Neural cell (in vitro differentiated cells): ENCODE data around the gene ADARB2. TPM values are rescaled to one million over a fixed set of nuclear protein-coding genes. Genes with fewer than 3 reads are reported as not detected.

Experiments
- H2AFZ ChIP-seq: fragments of 200-600, 300-800 bp; sonication (generic), shearing (Covaris generic); 2 replicates; pipeline ENCODE4 v1.6.0; 2014; ENCODE audit warnings: low read depth, mild to moderate bottlenecking, antibody characterized with exemption, low read length, moderate library complexity
- H3F3A ChIP-seq: fragments of 200-600 bp; shearing (Covaris generic); 2 replicates; pipeline ENCODE4 v1.6.1; 2016; ENCODE audit warnings: mild to moderate bottlenecking, moderate library complexity, mixed read lengths, antibody characterized with exemption, low read length; ENCODE audit not compliant: insufficient read depth, poor library complexity, severe bottlenecking
- H3K27ac ChIP-seq: fragments of 200-600, 300-800 bp; sonication (generic), shearing (Covaris generic); 2 replicates; pipeline ENCODE4 v1.5.1; 2014; ENCODE audit warnings: mild to moderate bottlenecking, low read length, moderate library complexity
- H3K27me3 ChIP-seq: fragments of 300-800, 200-600 bp; sonication (generic), shearing (Covaris generic); 2 replicates; pipeline ENCODE4 v1.6.0; 2014; ENCODE audit warnings: mild to moderate bottlenecking, low read depth, low read length, moderate library complexity; ENCODE audit not compliant: insufficient read depth
- H3K36me3 ChIP-seq: fragments of 300-800, 200-600 bp; sonication (generic), shearing (Covaris generic); 2 replicates; pipeline ENCODE4 v1.5.1; 2014; ENCODE audit warnings: mild to moderate bottlenecking, antibody characterized with exemption, low read length, moderate library complexity; ENCODE audit not compliant: insufficient read depth
- H3K4me2 ChIP-seq: fragments of 300-800, 200-600 bp; sonication (generic), shearing (Covaris generic); 2 replicates; pipeline ENCODE4 v1.6.0; 2014; ENCODE audit warnings: mild to moderate bottlenecking, low read length
- H3K4me3 ChIP-seq: fragments of 300-800, 200-600 bp; sonication (generic), shearing (Covaris generic); 2 replicates; pipeline ENCODE4 v1.5.1; 2014; ENCODE audit warnings: mild to moderate bottlenecking, low read length, moderate library complexity
- H3K79me2 ChIP-seq: fragments of 200-600 bp; shearing (Covaris generic); replicated peaks from 2 replicates; pipeline ENCODE4 v1.6.0; 2014; ENCODE audit warnings: mild to moderate bottlenecking, low read length, moderate library complexity; ENCODE audit not compliant: insufficient read depth
- H3K9ac ChIP-seq: fragments of 300-800, 200-600 bp; sonication (generic), shearing (Covaris generic); 2 replicates; pipeline ENCODE4 v1.6.1; 2016; ENCODE audit warnings: mild to moderate bottlenecking, low read length, mixed read lengths
- H3K9me2 ChIP-seq: fragments of 200-600 bp; shearing (Covaris generic); 2 replicates; pipeline ENCODE4 v1.6.1; 2016; ENCODE audit warnings: mild to moderate bottlenecking, low read length, mixed read lengths; ENCODE audit not compliant: insufficient read depth
- H3K9me3 ChIP-seq: fragments of 200-600, 300-800 bp; sonication (generic), shearing (Covaris generic); 2 replicates; pipeline ENCODE4 v1.6.1; 2016; ENCODE audit warnings: mild to moderate bottlenecking, mixed run types, low read length, moderate library complexity, mixed read lengths
- H4K20me1 ChIP-seq: fragments of 200-600 bp; shearing (Covaris generic); 2 replicates; pipeline ENCODE4 v1.6.1; 2016; ENCODE audit warnings: mild to moderate bottlenecking, mixed run types; ENCODE audit not compliant: insufficient read depth
- CTCF ChIP-seq: fragments of 450-650 bp; IDR thresholded peaks from 2 replicates; pipeline ENCODE4 v1.5.1; 2014; ENCODE audit warnings: antibody characterized with exemption, mild to moderate bottlenecking, moderate library complexity; ENCODE audit not compliant: poor library complexity, severe bottlenecking
- EP300 ChIP-seq: fragments of 450-650 bp; conservative IDR thresholded peaks from 2 replicates; pipeline ENCODE4 v1.6.1; 2014; ENCODE audit warnings: antibody characterized with exemption, mild to moderate bottlenecking, moderate library complexity; ENCODE audit not compliant: poor library complexity, severe bottlenecking
- EZH2 ChIP-seq: fragments of 200-600, 300-800 bp; shearing (Covaris generic), sonication (generic); IDR thresholded peaks from 2 replicates; pipeline ENCODE4 v1.6.1; 2014; ENCODE audit warnings: antibody characterized with exemption, low read length, borderline replicate concordance, mild to moderate bottlenecking; ENCODE audit not compliant: insufficient read depth, poor library complexity, severe bottlenecking
- MXI1 ChIP-seq: fragments of 450-650 bp; conservative IDR thresholded peaks from 2 replicates; pipeline ENCODE4 v1.6.1; 2014; ENCODE audit warnings: antibody characterized with exemption, mild to moderate bottlenecking; ENCODE audit not compliant: poor library complexity, severe bottlenecking
- POLR2AphosphoS5 ChIP-seq: IDR thresholded peaks from 2 replicates; pipeline ENCODE4 v1.6.1; 2012
- RAD21 ChIP-seq: fragments of 450-650 bp; conservative IDR thresholded peaks from 2 replicates; pipeline ENCODE4 v1.6.1; 2014; ENCODE audit warnings: antibody characterized with exemption, mild to moderate bottlenecking, moderate library complexity
- SMC3 ChIP-seq: fragments of 450-650 bp; conservative IDR thresholded peaks from 2 replicates; pipeline ENCODE4 v1.6.1; 2014; ENCODE audit warnings: antibody characterized with exemption, mild to moderate bottlenecking, moderate library complexity; ENCODE audit not compliant: poor library complexity
- TAF1 ChIP-seq: IDR thresholded peaks from 2 replicates; pipeline ENCODE4 v1.6.1; 2012; ENCODE audit warnings: low read depth
- polyA plus RNA-seq: library from polyadenylated mRNA; depleted of rRNA; stranded (reverse); fragments of >200 nt; gene quantifications from 2 replicates; pipeline ENCODE4 v1.2.3, GENCODE V29; 2014
- TF ChIP-seq, protein P1 (sequence below): IDR thresholded peaks from 2 replicates; pipeline ENCODE4 v1.6.1; 2012; ENCODE audit warnings: borderline replicate concordance

Gene ADARB2
- polyA plus RNA-seq, 1 donor from 2014 or later = 3.6 TPM

- Histone ChIP-seq H3K36me3 (no peaks in the 10 kb centered on the region), H3K9ac (no peak overlapping the region), H3K4me2 (no peak overlapping the region), H2AFZ (no peak overlapping the region), H4K20me1 (no peaks in the 10 kb centered on the region), H3K4me3 (no peak overlapping the region), H3K9me2 (no peaks in the 10 kb centered on the region), H3F3A (no peaks in the 10 kb centered on the region), H3K9me3 (no peaks in the 10 kb centered on the region), H3K27me3 (no peaks in the 10 kb centered on the region), H3K27ac (no peak overlapping the region), H3K79me2 (no peaks in the 10 kb centered on the region)
- TF ChIP-seq POLR2AphosphoS5 (no peak), EZH2 (no peak), RAD21 (no peak), TAF1 (no peak), EP300 (no peak), SMC3 (no peak), CTCF (no peak), MXI1 (no peak)
- TF ChIP-seq, protein P1, sequence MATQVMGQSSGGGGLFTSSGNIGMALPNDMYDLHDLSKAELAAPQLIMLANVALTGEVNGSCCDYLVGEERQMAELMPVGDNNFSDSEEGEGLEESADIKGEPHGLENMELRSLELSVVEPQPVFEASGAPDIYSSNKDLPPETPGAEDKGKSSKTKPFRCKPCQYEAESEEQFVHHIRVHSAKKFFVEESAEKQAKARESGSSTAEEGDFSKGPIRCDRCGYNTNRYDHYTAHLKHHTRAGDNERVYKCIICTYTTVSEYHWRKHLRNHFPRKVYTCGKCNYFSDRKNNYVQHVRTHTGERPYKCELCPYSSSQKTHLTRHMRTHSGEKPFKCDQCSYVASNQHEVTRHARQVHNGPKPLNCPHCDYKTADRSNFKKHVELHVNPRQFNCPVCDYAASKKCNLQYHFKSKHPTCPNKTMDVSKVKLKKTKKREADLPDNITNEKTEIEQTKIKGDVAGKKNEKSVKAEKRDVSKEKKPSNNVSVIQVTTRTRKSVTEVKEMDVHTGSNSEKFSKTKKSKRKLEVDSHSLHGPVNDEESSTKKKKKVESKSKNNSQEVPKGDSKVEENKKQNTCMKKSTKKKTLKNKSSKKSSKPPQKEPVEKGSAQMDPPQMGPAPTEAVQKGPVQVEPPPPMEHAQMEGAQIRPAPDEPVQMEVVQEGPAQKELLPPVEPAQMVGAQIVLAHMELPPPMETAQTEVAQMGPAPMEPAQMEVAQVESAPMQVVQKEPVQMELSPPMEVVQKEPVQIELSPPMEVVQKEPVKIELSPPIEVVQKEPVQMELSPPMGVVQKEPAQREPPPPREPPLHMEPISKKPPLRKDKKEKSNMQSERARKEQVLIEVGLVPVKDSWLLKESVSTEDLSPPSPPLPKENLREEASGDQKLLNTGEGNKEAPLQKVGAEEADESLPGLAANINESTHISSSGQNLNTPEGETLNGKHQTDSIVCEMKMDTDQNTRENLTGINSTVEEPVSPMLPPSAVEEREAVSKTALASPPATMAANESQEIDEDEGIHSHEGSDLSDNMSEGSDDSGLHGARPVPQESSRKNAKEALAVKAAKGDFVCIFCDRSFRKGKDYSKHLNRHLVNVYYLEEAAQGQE = no peak
These were observed 142.7 kb downstream of the ADARB2 start for GRCh38 chr10:1594372-1595241.

DNA sequence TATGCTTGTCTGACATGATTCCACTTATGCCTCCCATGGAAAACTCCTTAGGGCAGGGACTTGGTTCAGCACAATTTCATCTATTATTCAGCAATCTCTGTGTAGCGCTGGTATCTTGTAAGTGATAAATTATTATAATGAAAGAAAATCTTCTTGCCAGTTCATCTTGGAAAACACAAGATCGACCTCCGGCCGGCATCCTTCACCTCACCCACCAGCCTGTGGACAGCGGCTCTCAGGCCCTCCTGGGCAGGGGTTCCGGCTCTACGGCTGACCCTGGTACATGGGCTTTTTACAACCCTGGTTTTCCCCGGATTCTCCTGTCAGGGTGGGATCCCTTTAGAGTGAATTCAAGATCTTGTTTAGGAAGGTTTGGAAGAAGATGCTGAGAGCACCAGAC is 145.6 kb downstream of the ADARB2 start:
- Histone ChIP-seq H2AFZ (no peak overlapping the region), H3K4me2 (no peak overlapping the region)
- TF ChIP-seq MXI1 = no peak
- TF ChIP-seq, protein P1 = no peak
- no peak for TF ChIP-seq RAD21
- TF ChIP-seq POLR2AphosphoS5 = no peak
- TF ChIP-seq TAF1 = no peak
- TF ChIP-seq EP300 = no peak
- TF ChIP-seq CTCF = no peak
- TF ChIP-seq SMC3 = no peak
- TF ChIP-seq EZH2 = no peak

More for the DNA sequence above, 145.6 kb downstream of the ADARB2 start:
- no peak overlapping the region for H3K27ac ChIP-seq
- H3K9me3 ChIP-seq = peaks cover 5% of the 10 kb centered on the region
- no peak overlapping the region for H3K4me3 ChIP-seq
- H3K36me3 ChIP-seq = no peaks in the 10 kb centered on the region
- H3F3A ChIP-seq = no peaks in the 10 kb centered on the region
- H3K9me2 ChIP-seq = no peaks in the 10 kb centered on the region
- no peaks in the 10 kb centered on the region for H4K20me1 ChIP-seq
- no peak overlapping the region for H3K9ac ChIP-seq
- H3K79me2 ChIP-seq = no peaks in the 10 kb centered on the region
- no peaks in the 10 kb centered on the region for H3K27me3 ChIP-seq
